ENCODE results near the gene PTPN22. TPM values are rescaled to one million over a fixed set of nuclear protein-coding genes. Genes with fewer than 3 reads are reported as not detected.

PTPN22 gene
- total RNA-seq = 0.23 and 0.39 TPM in 2 replicates

GRCh38 chr1:113871597-113872113 lies at the start of gene PTPN22:
Gene PTPN22 (minus strand): TSS chr1:113871712.

DNA sequence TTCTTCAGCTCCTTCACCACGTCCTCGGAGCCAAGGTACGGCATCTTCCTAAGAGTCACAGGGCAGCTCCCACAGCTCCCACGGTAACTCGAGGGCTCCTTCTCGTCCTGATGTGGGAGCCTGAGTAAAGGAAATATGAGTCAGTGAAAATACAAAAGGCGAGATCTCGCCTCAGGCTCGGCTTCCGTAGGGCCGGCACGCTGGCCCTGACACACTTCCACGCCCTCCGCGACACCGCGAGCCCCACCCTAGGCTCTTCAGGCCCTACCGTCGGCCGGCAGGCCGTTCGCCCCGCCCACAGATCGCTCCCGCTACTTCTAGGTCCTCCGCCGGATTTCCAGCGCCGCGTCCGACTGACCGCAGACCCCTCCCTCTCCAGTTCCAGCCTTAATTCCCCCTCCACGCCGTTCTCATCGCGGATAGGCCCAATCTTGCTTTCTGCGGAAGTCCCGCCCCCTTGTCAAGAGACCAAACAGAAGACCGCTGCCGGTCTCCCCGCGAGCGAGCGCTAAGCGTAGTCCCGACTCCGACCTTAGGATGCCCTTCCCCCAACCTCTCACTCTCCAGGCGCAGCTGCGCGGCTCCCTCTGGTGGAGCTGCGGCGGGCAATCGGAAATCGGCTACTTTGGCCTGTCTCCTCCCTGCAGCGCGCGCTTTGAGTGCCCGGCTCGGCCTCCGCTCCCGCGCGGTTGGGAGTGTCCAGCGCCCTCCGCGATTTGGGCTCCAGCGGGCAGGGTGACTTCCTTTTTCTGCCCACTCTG lies 33.3 kb upstream of the PTPN22 start, which contains the start of the genes AP4B1 and DCLRE1B:
Gene AP4B1, minus strand, starts transcription at position 126 of the 761 bp plus-strand sequence. Its CDS starts 82 bp downstream, at position 44.
Gene DCLRE1B, plus strand, starts transcription at position 653 of the 761 bp plus-strand sequence. CDS start 261 bp downstream, outside the sequence.

GRCh38 chr1:113887402-113888175 lies 16.1 kb upstream of the PTPN22 start, which contains the start of gene BCL2L15:
Gene BCL2L15 (minus strand): TSS chr1:113887581. CDS start chr1:113887375, 206 bp downstream.

GRCh38 chr1:113811888-113812660 lies 59.4 kb downstream of the PTPN22 start, which contains the start of gene RSBN1:
Gene RSBN1 (minus strand): TSS chr1:113812476. CDS start chr1:113812412, 64 bp downstream.

Other genes starting within 250 kb of the PTPN22 start
- 7.9 and 10.6 TPM in 2 replicates for gene PHTF1, start 112.2 kb downstream of the PTPN22 start, total RNA-seq
- 9.0 and 9.5 TPM in 2 replicates for gene RSBN1, start 59.2 kb downstream of the PTPN22 start, total RNA-seq
- gene BCL2L15, start 15.9 kb upstream of the PTPN22 start, total RNA-seq = not detected in 2 replicates
- 13.5 and 17.2 TPM in 2 replicates for gene AP4B1, start 33.1 kb upstream of the PTPN22 start, total RNA-seq
- 6.1 and 10.6 TPM in 2 replicates for gene DCLRE1B, start 33.6 kb upstream of the PTPN22 start, total RNA-seq
- gene HIPK1, start 57.6 kb upstream of the PTPN22 start, total RNA-seq = 14.2 and 15.1 TPM in 2 replicates
- 0.31 and 1.4 TPM in 2 replicates for gene OLFML3, start 107.8 kb upstream of the PTPN22 start, total RNA-seq